Mucosa of descending colon (tissue), 3 donors: ENCODE results near the gene PKD2L2. TPM values are rescaled to one million over a fixed set of nuclear protein-coding genes. Genes with fewer than 3 reads are reported as not detected.
"Not testable (repeated sequence)": the region's sequence is repeated elsewhere in the genome, so short reads cannot be mapped to it uniquely, and the experiment has no call there.

Experiments
- ATAC-seq: fragments of 200-7000 bp; cut with Tn5 transposase; one replicate; pipeline ENCODE4 v1.9.1; 2020; ENCODE audit warnings: mild to moderate bottlenecking, moderate library complexity
- DNase-seq, 3 donors: peaks; one replicate each; pipeline ENCODE4 v3.0.0-alpha.2; 2020
- H3K36me3 ChIP-seq: fragments of 200-600 bp; one replicate; pipeline ENCODE4 v1.8.0; 2021; ENCODE audit warnings: low read depth, mild to moderate bottlenecking
- H3K4me1 ChIP-seq: fragments of 200-600 bp; one replicate; pipeline ENCODE4 v1.8.0; 2021; ENCODE audit warnings: low read depth, mild to moderate bottlenecking
- H3K4me3 ChIP-seq: fragments of 200-600 bp; one replicate; pipeline ENCODE4 v1.8.0; 2021; ENCODE audit warnings: mild to moderate bottlenecking
- H3K9me3 ChIP-seq: fragments of 200-600 bp; one replicate; pipeline ENCODE4 v1.8.0; 2021; ENCODE audit warnings: mild to moderate bottlenecking
- intact Hi-C, 2 donors: fragments of 100-400 bp; cut with DNase I in 1 of 2; cut with micrococcal nuclease in 1 of 2; formaldehyde crosslinking; loops; one replicate each; pipeline versions ENCODE4 v1.11.0 to v1.11.1; 2022; cut with DNase I, micrococcal nuclease
- total RNA-seq, 3 donors: library from RNA; stranded (reverse); fragmentation: NEBNext Ultra II Directional in 2 of 3; extraction: Animal tissue kit (Norgen Biotek cat#: 25700) in 2 of 3; gene quantifications; one replicate each; pipeline versions ENCODE4 v1.2.1 to v1.2.4, GENCODE V29; 2021 to 2023
- TF ChIP-seq, protein P1 (sequence below): fragments of 200-600 bp; IDR thresholded peaks from one replicate; pipeline ENCODE4 v1.8.0; 2022; ENCODE audit warnings: antibody characterized with exemption, mild to moderate bottlenecking
- donor health status: DM: no; HTN: no; CAD: no; lungs with moderate emphysema.
- donor health status: DM: no; HTN: no; CAD: no.
- donor health status: DM: no; HTN: yes; CAD: no.

PKD2L2 gene
- total RNA-seq, 3 donors from 2014 or later, result not detected

DNA sequence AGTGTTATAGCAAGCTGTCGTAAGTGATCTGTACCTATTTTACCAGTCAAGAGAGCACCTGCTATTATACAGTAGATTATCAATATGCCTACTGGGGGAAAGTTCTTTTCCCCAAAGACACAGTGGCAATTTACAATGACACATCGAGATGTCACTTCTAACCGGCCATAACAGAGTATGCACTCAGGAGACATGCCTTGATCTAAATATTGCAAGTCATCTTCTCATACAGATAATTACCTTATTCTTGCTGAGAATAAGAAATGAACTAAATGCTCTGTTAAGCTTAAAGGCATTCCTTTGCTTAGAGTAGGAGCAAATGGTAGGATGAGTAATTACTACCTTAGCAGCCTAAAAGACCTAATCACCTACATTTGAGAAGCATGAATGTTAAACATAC is 71.6 kb downstream of the PKD2L2 start:
- Histone ChIP-seq H3K4me1 (no peaks in the 10 kb centered on the region), H3K36me3 (no peaks in the 10 kb centered on the region), H3K9me3 (no peaks in the 10 kb centered on the region), H3K4me3 (no peak overlapping the region)
- DNase-seq (no peak), ATAC-seq (no peak)
- intact Hi-C loops, result no loop called here
- TF ChIP-seq, protein P1, sequence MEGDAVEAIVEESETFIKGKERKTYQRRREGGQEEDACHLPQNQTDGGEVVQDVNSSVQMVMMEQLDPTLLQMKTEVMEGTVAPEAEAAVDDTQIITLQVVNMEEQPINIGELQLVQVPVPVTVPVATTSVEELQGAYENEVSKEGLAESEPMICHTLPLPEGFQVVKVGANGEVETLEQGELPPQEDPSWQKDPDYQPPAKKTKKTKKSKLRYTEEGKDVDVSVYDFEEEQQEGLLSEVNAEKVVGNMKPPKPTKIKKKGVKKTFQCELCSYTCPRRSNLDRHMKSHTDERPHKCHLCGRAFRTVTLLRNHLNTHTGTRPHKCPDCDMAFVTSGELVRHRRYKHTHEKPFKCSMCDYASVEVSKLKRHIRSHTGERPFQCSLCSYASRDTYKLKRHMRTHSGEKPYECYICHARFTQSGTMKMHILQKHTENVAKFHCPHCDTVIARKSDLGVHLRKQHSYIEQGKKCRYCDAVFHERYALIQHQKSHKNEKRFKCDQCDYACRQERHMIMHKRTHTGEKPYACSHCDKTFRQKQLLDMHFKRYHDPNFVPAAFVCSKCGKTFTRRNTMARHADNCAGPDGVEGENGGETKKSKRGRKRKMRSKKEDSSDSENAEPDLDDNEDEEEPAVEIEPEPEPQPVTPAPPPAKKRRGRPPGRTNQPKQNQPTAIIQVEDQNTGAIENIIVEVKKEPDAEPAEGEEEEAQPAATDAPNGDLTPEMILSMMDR, result no peak

DNA sequence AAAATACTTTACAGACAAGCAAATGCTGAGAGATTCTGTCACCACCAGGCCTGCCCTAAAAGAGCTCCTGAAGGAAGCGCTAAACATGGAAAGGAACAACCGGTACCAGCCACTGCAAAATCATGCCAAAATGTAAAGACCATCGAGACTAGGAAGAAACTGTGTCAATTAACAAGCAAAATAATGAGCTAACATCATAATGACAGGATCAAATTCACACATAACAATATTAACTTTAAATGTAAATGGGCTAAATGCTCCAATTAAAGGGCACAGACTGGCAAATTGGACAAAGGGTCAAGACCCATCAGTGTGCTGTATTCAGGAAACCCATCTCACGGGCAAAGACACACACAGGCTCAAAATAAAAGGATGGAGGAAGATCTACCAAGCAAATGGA is 81.1 kb downstream of the PKD2L2 start:
- H3K4me1 ChIP-seq, H3K36me3 ChIP-seq, ATAC-seq, H3K9me3 ChIP-seq, H3K4me3 ChIP-seq, DNase-seq, intact Hi-C loops: not testable (repeated sequence)

DNA sequence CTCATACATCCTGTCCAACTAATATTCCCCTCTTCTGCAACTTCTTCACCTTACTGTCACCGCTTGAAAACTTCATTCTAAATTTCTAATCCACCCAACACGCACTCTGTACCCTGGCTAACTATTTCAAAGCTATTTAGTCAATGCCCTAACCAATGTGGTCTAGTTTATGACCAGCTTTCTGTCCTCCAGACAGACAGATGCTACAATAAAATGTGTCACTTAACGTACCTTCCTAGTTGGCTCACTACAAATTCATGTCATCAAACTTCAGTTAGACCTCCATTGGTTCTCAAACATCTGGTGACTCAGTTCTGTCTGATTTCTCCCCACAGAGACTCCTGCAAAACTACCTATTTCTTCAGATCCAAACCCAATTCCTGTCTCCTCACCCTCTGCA is 86.0 kb downstream of the PKD2L2 start:
- DNase-seq (no peak), ATAC-seq (no peak)
- Histone ChIP-seq H3K9me3 (no peaks in the 10 kb centered on the region), H3K4me1 (no peaks in the 10 kb centered on the region), H3K4me3 (no peak overlapping the region), H3K36me3 (no peaks in the 10 kb centered on the region)
- intact Hi-C loops, result no loop called here
- TF ChIP-seq, protein P1, result no peak

DNA sequence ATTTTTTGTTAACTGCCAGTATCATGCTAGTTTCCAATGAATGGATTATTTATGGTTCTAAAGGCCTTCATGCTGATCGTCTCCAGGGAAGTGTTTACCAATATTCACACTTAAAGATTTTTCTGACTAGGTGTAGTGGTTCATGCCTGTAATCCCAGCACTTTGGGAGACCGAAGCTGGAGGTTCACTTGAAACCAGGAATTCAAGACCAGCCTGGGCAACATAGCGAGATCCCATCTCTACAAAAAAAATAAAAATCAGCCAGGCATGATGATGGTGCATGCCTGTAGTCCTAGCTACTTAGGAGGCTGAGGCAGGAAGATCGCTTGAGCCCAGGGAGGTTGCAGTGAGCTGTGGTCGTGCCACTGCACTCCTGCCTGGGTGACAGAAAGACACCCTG is 100.2 kb downstream of the PKD2L2 start:
- TF ChIP-seq, protein P1, result no peak
- Histone ChIP-seq H3K4me3 (no peak overlapping the region), H3K36me3 (no peaks in the 10 kb centered on the region), H3K4me1 (no peaks in the 10 kb centered on the region), H3K9me3 (no peaks in the 10 kb centered on the region)
- intact Hi-C loops, result no loop called here
- DNase-seq (no peak), ATAC-seq (no peak)

Other genes starting within 250 kb of the PKD2L2 start
- 1 to 10 TPM; 4.2 to 6.7 (median 5.4) TPM for gene KLHL3, start 153.4 kb upstream of the PKD2L2 start, total RNA-seq
- gene HNRNPA0, start 135.1 kb upstream of the PKD2L2 start, total RNA-seq, result 10 to 100 TPM; 16.9 to 27.9 (median 24.2) TPM
- 1 to 10 TPM in 2 of 3 donors, under 1 TPM in 1; 0.84 to 8.4 (median 2.0) TPM for gene MYOT, start 21.6 kb upstream of the PKD2L2 start, total RNA-seq
- 10 to 100 TPM; 25.5 to 58.4 (median 25.8) TPM for gene FAM13B, start 143.6 kb downstream of the PKD2L2 start, total RNA-seq
- gene WNT8A, start 194.6 kb downstream of the PKD2L2 start, total RNA-seq, result not detected
- gene NME5, start 250.0 kb downstream of the PKD2L2 start, total RNA-seq, result 1 to 10 TPM in 2 of 3 donors, not detected in 1; 1.6 to 4.3 TPM